ENCODE data around the gene SENP1. TPM values are rescaled to one million over a fixed set of nuclear protein-coding genes. Genes with fewer than 3 reads are reported as not detected.
A peak's percentile ranks its signal among the peaks of the same experiment; 100 is the strongest.

SENP1 gene
- total and polyA plus RNA-seq, 2 of the 4 experiments (the other 2 are of a cell fraction): 7.2 to 25.3 TPM

GRCh38 chr12:48063530-48063929 lies 42.3 kb downstream of the SENP1 start:
- Histone ChIP-seq H2BK15ac (ENCODE audit: low read depth, low read length) (no peak overlapping the region), H3K56ac (ENCODE audit: extremely low read depth, insufficient read depth, low read length) (no peak overlapping the region), H3K18ac (ENCODE audit: low read depth, low read length) (no peak overlapping the region), H3K79me1 (ENCODE audit: low read depth in 1 of 2, low read length in 2 of 2) (no peaks in the 10 kb centered on the region), H3K23ac (ENCODE audit: low read depth, low read length) (no peak overlapping the region), H3K27me3 (ENCODE audit: control insufficient read depth, insufficient read depth, low read length) (no peaks in the 10 kb centered on the region), H3K9me3 (ENCODE audit: control insufficient read depth, insufficient read depth, low read length) (0 out of 2 replicates have a peak, but pooled peaks cover 1% of the 10 kb centered on the region), H3K9ac (ENCODE audit: low read depth, low read length) (no peak overlapping the region), H2BK120ac (ENCODE audit: low read depth, low read length) (no peak overlapping the region), H3K4me1 (ENCODE audit: control insufficient read depth, insufficient read depth, low read length) (no peaks in the 10 kb centered on the region), H2AFZ (replicated peaks; ENCODE audit: low read length, poor library complexity) (no peak overlapping the region), H3K4me3 (ENCODE audit: insufficient read depth, low read depth, low read length) (no peak overlapping the region), H2BK5ac (ENCODE audit: low read depth, low read length, poor library complexity, severe bottlenecking) (no peak overlapping the region), H3K9me1 (ENCODE audit: insufficient read depth, low read length) (no peaks in the 10 kb centered on the region), H4K8ac (ENCODE audit: low read depth in 2 of 2, low read length in 2 of 2) (no peak overlapping the region), H3K4me2 (ENCODE audit: low read depth, low read length) (no peak overlapping the region), H2BK20ac (ENCODE audit: low read depth, low read length) (no peak overlapping the region), H2AK9ac (replicated peaks; ENCODE audit: low read depth, low read length, poor library complexity) (no peak overlapping the region), H3K4ac (ENCODE audit: low read depth, low read length) (no peak overlapping the region), H3K27ac (ENCODE audit: insufficient read depth, low read length) (no peak overlapping the region), H2AK5ac (ENCODE audit: low read depth, low read length) (no peak overlapping the region), H4K5ac (ENCODE audit: low read depth, low read length) (no peak overlapping the region), H4K20me1 (ENCODE audit: insufficient read depth, low read length) (no peaks in the 10 kb centered on the region), H3K36me3 (ENCODE audit: control insufficient read depth, insufficient read depth, low read length) (peaks cover 24% of the 10 kb centered on the region), H3K14ac (replicated peaks; ENCODE audit: low read depth, low read length) (no peak overlapping the region), H4K91ac (ENCODE audit: insufficient read depth, low read depth, low read length) (no peak overlapping the region)
- in situ Hi-C loops (cut with MboI; ENCODE audit: low sequenced_read_pairs) (no loop called here), intact Hi-C loops (cut with micrococcal nuclease) (no loop called here), dilution Hi-C loops (cut with HindIII; ENCODE audit: low sequenced_read_pairs, unreplicated experiment) (no loop called here)
- TF ChIP-seq CEBPB (IDR thresholded peaks at IDR 0.05; ENCODE audit: low read depth, low read length) (peak; percentile 39; the same call in 1 of the 2 replicates), RAD21 (IDR thresholded peaks at IDR 0.05; ENCODE audit: low read length) (no peak)
- no peak for DNase-seq
- whole genome bisulfite sequencing, 2 experiments (ENCODE audit: extremely low coverage in 2 of 2, insufficient read length in 1 of 2): 90% methylated on average over 4 of the region's 6 CpGs; no CpG with 5 or more reads in 1 of the 2 experiments
- BruUV-seq (replicated peaks): no TSS peak
- ChIA-PET POLR2A (ENCODE audit: unreplicated experiment) (no interaction called here), CTCF (interaction anchor here (1.9 kb wide), 1 partner anchor 12 kb away, joined by 4 read pairs; no protein-coding TSS in a partner anchor)
- no peak for ATAC-seq (ENCODE audit: low read depth)

Data from IMR-90 (cell line).